AG09309 (cell line): ENCODE measurements around the gene CRYBB3.

Source experiments
- DNase-seq: peaks from one replicate; pipeline ENCODE4 v3.0.0-alpha.2; 2010; ENCODE audit warnings: low read depth
- H3K4me3 ChIP-seq: 2 replicates; pipeline ENCODE4 v1.5.1; 2011; ENCODE audit warnings: mild to moderate bottlenecking, low read depth, low read length, moderate library complexity; ENCODE audit not compliant: control insufficient read depth
- CTCF ChIP-seq: IDR thresholded peaks from 2 replicates; pipeline ENCODE4 v1.5.1; 2011; ENCODE audit warnings: mild to moderate bottlenecking, low read depth, low read length, inconsistent platforms; ENCODE audit not compliant: insufficient read depth, control insufficient read depth; ENCODE audit errors: missing control alignments

The CRYBB3 gene

DNA sequence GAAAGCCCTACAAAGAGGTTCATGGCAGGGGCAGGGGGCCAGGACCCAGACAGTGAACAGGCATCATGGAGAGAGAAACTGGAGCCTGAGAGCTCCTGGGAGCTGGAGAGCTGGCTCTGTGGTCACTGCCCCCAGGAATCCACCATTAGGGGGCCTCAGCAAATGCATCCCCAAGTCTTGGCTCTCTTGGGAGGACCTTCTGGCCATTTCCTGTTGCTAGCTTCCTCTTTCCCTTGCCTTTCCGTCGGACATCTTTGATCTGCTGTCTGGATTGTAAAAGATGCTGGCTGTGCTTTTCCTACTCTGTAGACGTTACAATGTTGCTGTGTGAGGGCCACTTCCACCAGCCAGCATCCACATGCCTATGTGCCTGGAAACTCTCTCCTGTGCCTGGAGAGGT is 12.7 kb downstream of the CRYBB3 start:
- DNase-seq, result no peak
- TF ChIP-seq CTCF, result no peak
- H3K4me3 ChIP-seq, result no peak overlapping the region

- no peak for DNase-seq
- TF ChIP-seq CTCF, result no peak
- no peak overlapping the region for H3K4me3 ChIP-seq
These were observed 13.6 kb downstream of the CRYBB3 start for GRCh38 chr22:25213221-25213620.

- no peak overlapping the region for H3K4me3 ChIP-seq
- TF ChIP-seq CTCF, result no peak
- no peak for DNase-seq
These were observed 16.6 kb downstream of the CRYBB3 start for GRCh38 chr22:25216230-25216629.

DNA sequence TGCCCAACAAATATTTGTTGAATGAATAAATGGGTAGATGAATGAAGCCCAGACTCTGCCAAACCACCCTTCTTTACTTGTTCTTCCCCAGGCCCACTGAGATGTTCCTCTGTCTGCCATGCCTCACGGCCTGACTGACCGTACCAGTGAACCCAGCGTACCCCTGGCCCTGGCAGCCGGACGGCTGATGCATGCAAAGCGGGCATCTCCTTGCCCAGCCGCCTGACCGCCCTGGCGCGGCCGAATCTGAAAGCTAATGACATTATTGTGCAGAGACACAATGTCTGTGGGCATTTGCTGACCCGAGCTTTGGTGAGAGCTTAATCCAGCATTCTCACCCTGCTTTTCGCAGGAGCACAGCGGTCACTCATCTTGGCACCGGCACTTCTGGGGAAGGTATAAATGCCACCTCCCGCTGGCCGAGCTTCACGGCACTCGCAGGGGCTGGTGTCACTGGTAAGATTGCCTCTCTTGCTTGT is 19.6 kb downstream of the CRYBB3 start, which contains the start of gene CRYBB2:
CRYBB2 (plus strand) TSS at position 429 of the 479 bp plus-strand sequence. CDS start 1,791 bp downstream, outside the sequence.
- no peak within 1 kb of the TSS for H3K4me3 ChIP-seq
- no peak for TF ChIP-seq CTCF
- no peak for DNase-seq

- no peak for TF ChIP-seq CTCF
- DNase-seq, result no peak
- no peak overlapping the region for H3K4me3 ChIP-seq
These were observed 20.3 kb downstream of the CRYBB3 start for GRCh38 chr22:25219948-25220442.

GRCh38 chr22:25221790-25222189 is 22.1 kb downstream of the CRYBB3 start:
- TF ChIP-seq CTCF, result no peak

More at GRCh38 chr22:25221790-25222189, 22.1 kb downstream of the CRYBB3 start:
- no peak overlapping the region for H3K4me3 ChIP-seq
- DNase-seq, result no peak
